BJ (cell line): Measurements from ENCODE around the gene NARF. TPM values are rescaled to one million over a fixed set of nuclear protein-coding genes. Genes with fewer than 3 reads are reported as not detected.
"Not testable (repeated sequence)": the region's sequence is repeated elsewhere in the genome, so short reads cannot be mapped to it uniquely, and the experiment has no call there.

Experiments
- CTCF ChIA-PET: fragments of 350-600 bp; formaldehyde crosslinking; extraction: SDS; loops from one replicate; lab custom pipeline; 2021; ENCODE audit warnings: antibody characterized with exemption, inconsistent platforms; lab: Yijun Ruan, JAX
- POLR2A ChIA-PET: fragments of 300-600 bp; sonication (Branson Sonifier 250); formaldehyde crosslinking; extraction: SDS; loops from one replicate; lab custom pipeline; 2021; ENCODE audit warnings: antibody characterized with exemption; lab: Charles Lee
- DNase-seq: peaks from one replicate; pipeline ENCODE4 v3.0.0-alpha.2; 2011; ENCODE audit warnings: low read depth
- H3K27me3 ChIP-seq: 2 replicates; pipeline ENCODE4 v1.6.0; 2011; ENCODE audit warnings: low read length; ENCODE audit not compliant: control insufficient read depth, insufficient read depth
- H3K36me3 ChIP-seq: 2 replicates; pipeline ENCODE4 v1.5.1; 2011; ENCODE audit warnings: low read length; ENCODE audit not compliant: control insufficient read depth, insufficient read depth
- H3K4me3 ChIP-seq: 2 replicates; pipeline ENCODE4 v1.5.1; 2011; ENCODE audit warnings: low read depth, mild to moderate bottlenecking, control low read depth, low read length
- CTCF ChIP-seq: IDR thresholded peaks from 2 replicates; pipeline ENCODE4 v1.5.1; 2011; ENCODE audit warnings: low read depth, mild to moderate bottlenecking, control low read depth, inconsistent platforms, low read length, moderate library complexity; ENCODE audit not compliant: insufficient read depth
- polyA plus RNA-seq: library from polyadenylated mRNA; depleted of rRNA; stranded (reverse); fragments of >200 nt; gene quantifications from 2 replicates; pipeline ENCODE4 v1.2.3, GENCODE V29; 2011

The NARF gene
- polyA plus RNA-seq, 1 experiment, result 68.5 TPM

DNA sequence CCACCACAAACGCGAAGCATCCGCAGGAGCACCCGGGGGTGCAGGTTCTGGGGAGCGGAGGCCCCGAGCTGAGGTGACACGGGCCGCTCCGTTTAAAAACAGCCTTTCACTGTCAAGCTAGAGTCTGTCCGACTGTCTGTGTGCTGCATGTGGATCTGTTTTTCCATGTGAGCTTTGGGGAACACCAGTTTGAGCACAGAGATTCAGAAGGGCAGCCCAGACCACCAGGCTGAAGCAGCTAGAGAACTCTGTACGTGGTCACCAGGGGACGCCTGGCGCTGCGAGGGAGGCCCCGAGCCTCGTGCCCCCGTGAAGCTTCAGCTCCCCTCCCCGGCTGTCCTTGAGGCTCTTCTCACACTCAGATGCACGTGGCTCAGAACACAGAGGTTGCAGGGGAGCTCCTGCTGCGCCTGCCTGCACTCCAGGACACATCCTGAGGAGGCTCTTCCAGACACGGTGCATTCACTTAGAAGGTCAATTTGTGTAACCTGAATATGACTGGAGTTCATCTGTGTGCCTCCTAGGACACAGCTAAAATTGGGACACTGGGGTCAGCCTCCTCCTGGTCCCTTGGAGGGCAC, 45.3 kb downstream of the NARF start:
- POLR2A ChIA-PET, result no interaction called here
- TF ChIP-seq CTCF, result no peak
- no peak overlapping the region for H3K4me3 ChIP-seq
- DNase-seq, result no peak
- no peaks in the 10 kb centered on the region for H3K36me3 ChIP-seq
- H3K27me3 ChIP-seq, result no peaks in the 10 kb centered on the region
- CTCF ChIA-PET, result interaction anchor here (1.0 to 1.2 kb wide), 2 partner anchors 10 to 25 kb away, joined by 3 to 8 read pairs; no protein-coding TSS in a partner anchor

DNA sequence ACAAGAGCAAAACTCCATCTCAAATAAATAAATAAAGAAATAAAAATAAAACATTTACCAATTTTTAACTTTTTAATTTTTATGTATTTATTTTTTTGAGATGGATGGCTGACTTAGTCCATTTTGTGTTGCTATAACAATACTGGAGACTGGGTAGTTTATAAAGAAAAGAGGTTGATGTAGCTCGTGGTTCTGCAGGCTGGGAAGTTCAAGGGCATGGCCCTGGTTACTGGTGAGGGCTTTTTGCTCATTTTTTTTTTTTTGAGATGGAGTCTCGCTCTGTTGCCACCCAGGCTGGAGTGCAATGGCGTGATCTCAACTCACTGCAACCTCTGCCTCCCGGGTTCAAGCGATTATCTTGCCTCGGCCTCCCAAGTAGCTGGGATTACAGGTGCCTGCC, 46.8 kb downstream of the NARF start:
- CTCF ChIA-PET, result interaction anchor here (1.4 kb wide), 1 partner anchor 11 kb away, joined by 4 read pairs; no protein-coding TSS in a partner anchor
- Histone ChIP-seq H3K4me3 (no peak overlapping the region), H3K36me3 (no peaks in the 10 kb centered on the region), H3K27me3 (no peaks in the 10 kb centered on the region)
- no peak for DNase-seq
- POLR2A ChIA-PET, result no interaction called here
- no peak for TF ChIP-seq CTCF

GRCh38 chr17:82506402-82506801, 47.9 kb downstream of the NARF start:
- POLR2A ChIA-PET, H3K36me3 ChIP-seq, H3K27me3 ChIP-seq, H3K4me3 ChIP-seq, DNase-seq: not testable (repeated sequence)
- CTCF ChIA-PET, result interaction anchor here (1.4 kb wide), 1 partner anchor 12 kb away, joined by 4 read pairs; no protein-coding TSS in a partner anchor

- no peak overlapping the region for H3K4me3 ChIP-seq
- POLR2A ChIA-PET, result no interaction called here
- no peak for TF ChIP-seq CTCF
- no peaks in the 10 kb centered on the region for H3K36me3 ChIP-seq
- H3K27me3 ChIP-seq, result no peaks in the 10 kb centered on the region
- DNase-seq, result no peak
- CTCF ChIA-PET, result interaction anchor here (1.3 kb wide), 1 partner anchor 8 kb away, joined by 5 read pairs; no protein-coding TSS in a partner anchor
These were observed 49.2 kb downstream of the NARF start for GRCh38 chr17:82507631-82508175.

DNA sequence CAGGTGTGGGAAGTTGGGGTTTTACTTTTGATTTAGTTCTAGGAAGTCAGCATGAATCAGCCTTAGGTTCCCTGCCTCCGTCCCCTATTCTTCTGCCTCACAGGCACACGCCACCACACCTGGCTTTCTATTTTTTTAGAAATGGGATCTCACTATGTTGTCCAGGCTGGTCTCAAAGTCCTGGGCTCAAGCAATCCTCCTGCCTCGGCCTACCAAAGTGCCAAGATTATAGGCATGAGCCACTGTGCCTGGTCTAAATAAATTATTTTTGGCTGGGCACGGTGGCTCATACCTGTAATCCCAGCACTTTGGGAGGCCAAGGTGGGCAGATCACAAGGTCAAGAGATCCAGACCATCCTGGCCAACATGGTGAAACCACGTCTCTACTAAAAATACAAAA, 53.1 kb downstream of the NARF start:
- H3K27me3 ChIP-seq, POLR2A ChIA-PET, H3K36me3 ChIP-seq, DNase-seq, H3K4me3 ChIP-seq: not testable (repeated sequence)
- CTCF ChIA-PET, result interaction anchor here (0.6 kb wide), 1 partner anchor 29 kb away, joined by 3 read pairs; no protein-coding TSS in a partner anchor

GRCh38 chr17:82513864-82514263, 55.3 kb downstream of the NARF start:
- H3K4me3 ChIP-seq, POLR2A ChIA-PET, CTCF ChIA-PET, H3K36me3 ChIP-seq, H3K27me3 ChIP-seq, DNase-seq: not testable (repeated sequence)
